CD4-positive, alpha-beta memory T cell (primary cell): ENCODE data around the gene THOC2. TPM values are rescaled to one million over a fixed set of nuclear protein-coding genes. Genes with fewer than 3 reads are reported as not detected.
"Not testable (repeated sequence)": the region's sequence is repeated elsewhere in the genome, so short reads cannot be mapped to it uniquely, and the experiment has no call there.

Source experiments
- CTCF ChIA-PET: fragments of 350-600 bp; sonication (Branson Sonifier 250); formaldehyde crosslinking; loops from one replicate; lab custom pipeline; 2021; ENCODE audit warnings: inconsistent platforms; ENCODE audit not compliant: partially characterized antibody; lab: Charles Lee
- POLR2A ChIA-PET: fragments of 350-600 bp; sonication (Branson Sonifier 250); formaldehyde crosslinking; loops from one replicate; lab custom pipeline; 2021; ENCODE audit not compliant: partially characterized antibody; lab: Charles Lee
- DNase-seq, 5 donors: peaks; one replicate each; pipeline versions ENCODE4 v3.0.0 to v3.0.0-alpha.2; 2020 to 2022; ENCODE audit warnings: mixed read lengths in 1 of 5
- H3K27ac ChIP-seq: one replicate; pipeline ENCODE4 v1.7.0; 2013; ENCODE audit warnings: low read depth, low read length
- H3K27me3 ChIP-seq: 2 replicates; pipeline ENCODE4 v1.7.0; 2013; ENCODE audit warnings: mild to moderate bottlenecking, low read length, moderate library complexity; ENCODE audit not compliant: insufficient read depth
- H3K36me3 ChIP-seq: 2 replicates; pipeline ENCODE4 v1.7.0; 2013; ENCODE audit warnings: mild to moderate bottlenecking, low read length, moderate library complexity; ENCODE audit not compliant: insufficient read depth
- H3K4me1 ChIP-seq: 2 replicates; pipeline ENCODE4 v1.7.0; 2013; ENCODE audit warnings: mild to moderate bottlenecking, low read length, moderate library complexity; ENCODE audit not compliant: insufficient read depth
- H3K4me3 ChIP-seq, 2 donors: one replicate each; pipeline ENCODE4 v1.7.0; 2013; ENCODE audit warnings: low read length in 2 of 2, mild to moderate bottlenecking in 1 of 2
- H3K9me3 ChIP-seq, 2 donors: one replicate each; pipeline ENCODE4 v1.7.0; 2013; ENCODE audit warnings: low read length in 2 of 2, control low read depth in 1 of 2; ENCODE audit not compliant: control insufficient read depth in 1 of 2
- H3K27ac Mint-ChIP-seq, 7 donors: one replicate each; pipeline ENCODE4 v1.8.0; 2020 to 2021; ENCODE audit warnings: mixed read lengths in 7 of 7, mild to moderate bottlenecking in 6 of 7, inconsistent platforms in 3 of 7, moderate library complexity in 3 of 7
- H3K27me3 Mint-ChIP-seq, 2 donors: one replicate each; pipeline ENCODE4 v1.8.0; 2020 to 2021; ENCODE audit warnings: mixed read lengths in 2 of 2
- H3K36me3 Mint-ChIP-seq, 2 donors: one replicate each; pipeline ENCODE4 v1.8.0; 2020 to 2021; ENCODE audit warnings: mixed read lengths in 2 of 2, inconsistent platforms in 1 of 2, mild to moderate bottlenecking in 1 of 2
- H3K4me1 Mint-ChIP-seq, 4 donors: one replicate each; pipeline ENCODE4 v1.8.0; 2020 to 2021; ENCODE audit warnings: mixed read lengths in 4 of 4, mild to moderate bottlenecking in 1 of 4
- H3K4me3 Mint-ChIP-seq, 8 donors: one replicate each; pipeline ENCODE4 v1.8.0; 2020 to 2021; ENCODE audit warnings: mixed read lengths in 8 of 8, mild to moderate bottlenecking in 7 of 8, moderate library complexity in 6 of 8, inconsistent platforms in 3 of 8
- H3K9me3 Mint-ChIP-seq, 8 donors: one replicate each; pipeline ENCODE4 v1.8.0; 2020 to 2021; ENCODE audit warnings: mixed read lengths in 8 of 8, mild to moderate bottlenecking in 5 of 8, inconsistent platforms in 3 of 8, moderate library complexity in 1 of 8
- intact Hi-C: fragments of 100-400 bp; cut with micrococcal nuclease; formaldehyde crosslinking; loops from one replicate; pipeline ENCODE4 v1.15.1; 2023
- polyA plus RNA-seq, 2 donors: library from polyadenylated mRNA; unstranded; fragments of 300-500 nt; fragmentation: Illumina TruSeq; gene quantifications; one replicate each; pipeline ENCODE4 v1.2.3, GENCODE V29; 2021
- total RNA-seq, 2 experiments: library from RNA; stranded (reverse); gene quantifications; one replicate each; pipeline ENCODE4 v1.2.3, GENCODE V29; 2021

THOC2 gene
- total and polyA plus RNA-seq, 4 experiments from 2014 or later: 22.0 to 104 (median 72.0) TPM

DNA sequence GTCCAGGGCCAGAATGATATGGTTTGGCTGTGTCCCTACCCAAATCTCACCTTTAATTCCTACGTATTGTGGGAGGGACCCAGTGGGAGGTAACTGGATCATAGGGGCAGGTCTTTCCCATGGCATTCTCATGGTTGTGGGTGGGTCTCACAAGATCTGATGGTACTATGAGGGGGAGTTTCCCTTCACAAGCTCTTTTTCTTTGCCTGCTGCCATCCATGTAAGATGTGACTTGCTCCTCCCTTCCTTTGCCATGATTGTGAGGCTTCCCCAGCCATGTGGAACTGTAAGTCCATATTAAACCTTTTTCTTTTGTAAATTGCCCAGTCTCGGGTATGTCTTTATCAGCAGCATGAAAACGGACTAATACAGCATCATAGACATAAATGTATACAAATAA lies 27.0 kb upstream of the THOC2 start:
- DNase-seq, H3K27me3 ChIP-seq, H3K4me3 Mint-ChIP-seq, H3K4me3 ChIP-seq, intact Hi-C loops, POLR2A ChIA-PET, H3K27ac ChIP-seq, H3K4me1 Mint-ChIP-seq, H3K27ac Mint-ChIP-seq, H3K9me3 ChIP-seq, H3K36me3 Mint-ChIP-seq, H3K36me3 ChIP-seq, H3K27me3 Mint-ChIP-seq, H3K4me1 ChIP-seq, CTCF ChIA-PET, H3K9me3 Mint-ChIP-seq: not testable (repeated sequence)

GRCh38 chrX:123757794-123758193 lies 24.9 kb upstream of the THOC2 start:
- H3K4me3 Mint-ChIP-seq, H3K9me3 ChIP-seq, H3K27me3 ChIP-seq, H3K9me3 Mint-ChIP-seq, H3K4me1 ChIP-seq, H3K27ac ChIP-seq, H3K4me1 Mint-ChIP-seq, H3K27me3 Mint-ChIP-seq, POLR2A ChIA-PET, H3K36me3 Mint-ChIP-seq, H3K36me3 ChIP-seq, intact Hi-C loops, H3K4me3 ChIP-seq, DNase-seq, CTCF ChIA-PET, H3K27ac Mint-ChIP-seq: not testable (repeated sequence)

GRCh38 chrX:123756320-123756719 lies 23.5 kb upstream of the THOC2 start:
- Mint-ChIP-seq H3K27me3 (peaks cover 2 to 3% of the 10 kb centered on the region in 2 donors), H3K4me3 (no peak overlapping the region), H3K27ac (no peak overlapping the region), H3K9me3 (peaks cover 0 to 7% (median 0%) of the 10 kb centered on the region in 8 donors), H3K4me1 (no peaks in the 10 kb centered on the region), H3K36me3 (no peaks in the 10 kb centered on the region)
- intact Hi-C loops: no loop called here
- Histone ChIP-seq H3K9me3 (no peaks in the 10 kb centered on the region), H3K36me3 (no peaks in the 10 kb centered on the region), H3K4me3 (no peak overlapping the region), H3K4me1 (no peaks in the 10 kb centered on the region), H3K27ac (no peak overlapping the region), H3K27me3 (no peaks in the 10 kb centered on the region)
- POLR2A ChIA-PET: no interaction called here
- CTCF ChIA-PET: no interaction called here
- no peak for DNase-seq

- intact Hi-C loops: no loop called here
- Histone ChIP-seq H3K27me3 (no peaks in the 10 kb centered on the region), H3K4me3 (no peak overlapping the region), H3K36me3 (no peaks in the 10 kb centered on the region), H3K4me1 (no peaks in the 10 kb centered on the region), H3K27ac (no peak overlapping the region), H3K9me3 (no peaks in the 10 kb centered on the region)
- ChIA-PET CTCF (no interaction called here), POLR2A (no interaction called here)
- Mint-ChIP-seq H3K4me1 (no peaks in the 10 kb centered on the region), H3K9me3 (peaks cover 0 to 7% (median 0%) of the 10 kb centered on the region in 8 donors), H3K27me3 (peaks cover 2 to 3% of the 10 kb centered on the region in 2 donors), H3K4me3 (no peak overlapping the region), H3K27ac (no peak overlapping the region), H3K36me3 (no peaks in the 10 kb centered on the region)
- no peak for DNase-seq
Measured at GRCh38 chrX:123755107-123755506, 22.3 kb upstream of the THOC2 start.

DNA sequence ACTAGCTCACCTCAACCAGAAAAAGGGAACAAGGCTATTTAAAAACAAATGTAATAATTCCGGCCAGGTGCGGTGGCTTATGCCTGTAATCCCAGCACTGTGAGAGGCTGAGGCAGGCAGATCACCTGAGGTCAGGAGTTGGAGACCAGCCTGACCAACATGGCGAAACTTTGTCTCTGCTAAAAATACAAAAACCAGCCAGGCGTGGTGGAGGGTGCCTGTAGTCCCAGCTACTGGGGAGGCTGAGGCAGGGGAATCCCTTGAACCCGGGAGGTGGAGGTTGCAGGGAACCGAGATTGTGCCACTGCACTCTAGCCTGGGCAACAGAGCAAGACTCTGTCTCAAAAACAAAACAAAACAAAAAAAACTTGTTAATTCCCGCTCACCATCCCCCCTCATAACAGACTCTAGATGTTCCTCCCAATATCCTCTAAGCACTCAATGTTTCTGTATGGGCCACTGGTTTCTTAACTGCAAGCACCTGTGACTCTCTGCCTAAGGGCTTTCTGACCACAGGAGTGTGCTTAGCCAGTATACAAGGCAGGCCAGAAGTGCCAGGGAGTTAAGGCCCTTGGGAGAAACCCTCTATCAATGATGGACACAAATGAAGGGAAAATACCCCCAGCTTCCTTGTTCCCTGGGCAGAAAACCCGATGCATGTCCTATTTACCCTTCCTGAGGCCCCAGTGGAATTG lies 21.0 kb upstream of the THOC2 start:
- no peak overlapping the region for H3K4me3 ChIP-seq
- peaks cover 0 to 7% (median 0%) of the 10 kb centered on the region in 8 donors for H3K9me3 Mint-ChIP-seq
- intact Hi-C loops: no loop called here
- H3K27ac ChIP-seq: no peak overlapping the region
- H3K27me3 ChIP-seq: no peaks in the 10 kb centered on the region
- peaks cover 2 to 3% of the 10 kb centered on the region in 2 donors for H3K27me3 Mint-ChIP-seq
- no peaks in the 10 kb centered on the region for H3K4me1 Mint-ChIP-seq
- POLR2A ChIA-PET: no interaction called here
- no peaks in the 10 kb centered on the region for H3K4me1 ChIP-seq
- H3K9me3 ChIP-seq: no peaks in the 10 kb centered on the region
- DNase-seq: no peak
- no peaks in the 10 kb centered on the region for H3K36me3 ChIP-seq
- no peak overlapping the region for H3K27ac Mint-ChIP-seq
- H3K36me3 Mint-ChIP-seq: no peaks in the 10 kb centered on the region
- CTCF ChIA-PET: no interaction called here
- no peak overlapping the region for H3K4me3 Mint-ChIP-seq

- DNase-seq: no peak
- Histone ChIP-seq H3K4me3 (no peak overlapping the region), H3K9me3 (no peaks in the 10 kb centered on the region), H3K36me3 (no peaks in the 10 kb centered on the region), H3K4me1 (no peaks in the 10 kb centered on the region), H3K27ac (no peak overlapping the region), H3K27me3 (no peaks in the 10 kb centered on the region)
- intact Hi-C loops: no loop called here
- ChIA-PET POLR2A (no interaction called here), CTCF (no interaction called here)
- H3K27ac Mint-ChIP-seq: no peak overlapping the region
- no peaks in the 10 kb centered on the region for H3K27me3 Mint-ChIP-seq
- H3K4me3 Mint-ChIP-seq: no peak overlapping the region
- H3K36me3 Mint-ChIP-seq: no peaks in the 10 kb centered on the region
- no peaks in the 10 kb centered on the region for H3K9me3 Mint-ChIP-seq
- H3K4me1 Mint-ChIP-seq: no peaks in the 10 kb centered on the region
Measured at GRCh38 chrX:123749643-123750042, 16.8 kb upstream of the THOC2 start.

DNA sequence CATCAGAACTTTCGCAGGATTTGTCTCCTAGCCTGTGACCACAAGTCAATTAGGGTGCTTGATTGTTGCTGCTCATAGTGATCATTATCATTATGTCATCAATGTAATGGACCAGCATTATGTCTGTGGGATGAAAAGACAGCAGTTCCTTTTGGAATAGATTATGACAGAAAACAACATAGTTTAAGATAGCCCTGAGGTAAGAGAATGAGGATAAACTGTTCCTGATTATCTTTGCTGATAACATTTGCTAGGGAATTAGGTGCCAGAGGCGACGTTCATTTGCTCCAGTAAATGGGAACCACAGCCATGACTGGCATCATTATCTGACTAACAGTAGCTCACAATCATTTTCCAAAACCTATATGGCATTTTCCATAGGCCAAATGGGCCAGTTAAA lies 12.7 kb upstream of the THOC2 start:
- Histone ChIP-seq H3K27ac (no peak overlapping the region), H3K9me3 (no peaks in the 10 kb centered on the region), H3K4me3 (no peak overlapping the region), H3K27me3 (no peaks in the 10 kb centered on the region), H3K4me1 (no peaks in the 10 kb centered on the region), H3K36me3 (no peaks in the 10 kb centered on the region)
- intact Hi-C loops: no loop called here
- ChIA-PET POLR2A (no interaction called here), CTCF (no interaction called here)
- no peaks in the 10 kb centered on the region for H3K27me3 Mint-ChIP-seq
- H3K9me3 Mint-ChIP-seq: peaks cover 0 to 2% (median 0%) of the 10 kb centered on the region in 8 donors
- peaks cover 0 to 5% (median 2%) of the 10 kb centered on the region in 4 donors for H3K4me1 Mint-ChIP-seq
- no peaks in the 10 kb centered on the region for H3K36me3 Mint-ChIP-seq
- DNase-seq: no peak
- H3K27ac Mint-ChIP-seq: no peak overlapping the region
- no peak overlapping the region for H3K4me3 Mint-ChIP-seq
